Measurements from ENCODE around the gene RPS5. TPM values are rescaled to one million over a fixed set of nuclear protein-coding genes. Genes with fewer than 3 reads are reported as not detected.
A peak's percentile ranks its signal among the peaks of the same experiment; 100 is the strongest.
"Not testable (repeated sequence)": the region's sequence is repeated elsewhere in the genome, so short reads cannot be mapped to it uniquely, and the experiment has no call there.

The RPS5 gene
- total RNA-seq, 1 donor from 2014 or later, result 1,152 TPM

- DNase-seq (ENCODE audit: low read depth), result peak; percentile 21
These were observed 30.9 kb upstream of the RPS5 start for GRCh38 chr19:58355908-58356765.

- DNase-seq (ENCODE audit: low read depth), result no peak
These were observed 30.1 kb upstream of the RPS5 start for GRCh38 chr19:58356766-58357480.

GRCh38 chr19:58357481-58358145, 29.5 kb upstream of the RPS5 start:
- DNase-seq (ENCODE audit: low read depth), result no peak

DNA sequence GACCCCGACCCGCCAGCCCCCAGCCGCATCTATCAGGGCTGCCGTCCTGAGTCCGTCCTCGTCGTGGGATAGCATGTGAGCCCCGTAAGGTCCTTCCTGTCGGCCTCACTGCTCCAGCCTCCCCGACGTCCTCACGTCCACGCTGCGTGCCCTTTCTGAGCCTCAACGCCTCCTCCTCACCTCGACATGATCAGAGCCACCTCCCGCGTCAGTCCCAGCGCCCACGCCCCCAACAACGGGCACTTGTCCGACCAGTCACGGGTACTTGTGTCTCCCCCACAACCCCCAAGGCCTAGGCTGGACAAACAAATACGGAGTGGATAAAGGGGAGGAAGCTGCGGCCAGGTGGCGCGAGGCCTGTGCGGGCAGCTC, 25.2 kb upstream of the RPS5 start:
- DNase-seq (ENCODE audit: low read depth), result peak; percentile 59

DNA sequence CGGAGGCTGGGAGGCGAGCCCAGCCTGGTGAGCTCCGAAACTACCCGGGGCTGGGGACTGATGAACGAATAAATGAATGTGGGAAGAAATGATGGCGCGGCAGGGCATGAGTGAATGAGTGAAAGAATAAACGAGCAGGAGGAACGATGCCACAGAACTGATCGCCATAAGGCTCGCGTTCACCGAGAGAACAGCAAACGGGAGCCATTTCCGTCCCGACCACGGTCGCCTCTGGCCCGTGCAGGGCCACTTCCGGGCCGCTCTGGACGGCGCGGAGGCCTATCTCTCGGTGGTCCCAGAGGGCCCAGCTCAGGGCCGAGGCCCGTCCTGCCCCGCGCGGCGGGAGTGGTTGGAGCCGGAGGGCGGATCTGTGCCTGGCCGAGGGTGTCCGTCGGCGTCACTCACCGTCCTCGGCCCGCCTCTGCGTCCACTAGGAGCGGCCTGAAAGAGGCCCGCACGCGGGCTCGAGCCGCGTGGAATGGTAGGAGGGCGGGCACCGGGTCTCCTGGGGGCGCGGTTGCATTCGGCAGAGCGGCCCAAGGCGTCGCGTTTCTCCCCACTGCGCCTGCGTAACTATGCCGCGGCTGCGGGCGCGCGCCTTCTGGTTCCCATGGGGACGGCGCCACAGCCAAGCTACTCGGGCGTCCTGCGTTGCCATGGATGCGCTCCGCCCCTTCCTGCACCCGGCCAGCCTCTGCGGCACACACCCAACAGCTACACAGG, 24.6 kb upstream of the RPS5 start, which contains the start of gene ZNF497:
Gene ZNF497, minus strand, starts transcription at position 480 of the 723 bp plus-strand sequence. CDS start 5,116 bp downstream, outside the sequence.
- DNase-seq (ENCODE audit: low read depth), result peak; percentile 96

- DNase-seq (ENCODE audit: low read depth), result no peak
These were observed 22.9 kb upstream of the RPS5 start for GRCh38 chr19:58364146-58364545.

GRCh38 chr19:58366585-58367430, 20.3 kb upstream of the RPS5 start:
- DNase-seq (ENCODE audit: low read depth), result no peak

DNA sequence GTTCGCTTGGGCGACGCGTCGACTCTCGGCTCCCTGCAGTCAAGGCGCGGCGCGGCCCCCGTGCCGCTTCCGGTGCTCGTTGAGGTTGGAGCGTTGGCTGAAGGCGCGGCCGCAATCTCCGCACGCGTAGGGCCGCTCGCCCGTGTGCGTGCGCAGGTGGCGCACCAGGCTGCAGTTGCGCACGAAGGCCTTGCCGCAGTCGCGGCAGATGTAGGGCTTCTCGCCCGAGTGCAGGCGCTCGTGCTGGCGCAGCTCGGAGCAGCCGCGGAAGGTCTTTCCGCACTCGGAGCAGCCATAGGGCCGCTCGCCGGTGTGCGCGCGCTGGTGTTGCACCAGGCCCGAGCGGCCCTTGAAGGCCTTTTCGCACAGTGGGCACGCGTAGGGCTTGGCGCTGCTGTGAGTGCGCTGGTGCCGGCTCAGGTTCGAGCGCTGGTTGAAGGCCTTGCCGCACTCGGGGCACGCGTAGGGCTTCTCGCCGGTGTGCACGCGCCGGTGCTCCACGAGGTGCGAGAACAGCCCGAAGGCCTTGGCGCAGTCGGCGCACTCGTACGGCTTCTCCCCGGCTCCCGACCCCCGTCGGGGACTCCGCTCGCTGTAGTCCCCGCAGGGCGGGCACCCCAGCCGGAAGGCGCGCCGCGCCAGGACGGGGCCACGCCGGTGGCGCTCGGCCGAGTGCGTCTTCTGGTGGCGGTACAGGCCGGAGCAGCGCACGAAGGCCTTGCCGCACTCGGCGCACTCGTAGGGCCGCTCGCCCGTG, 19.2 kb upstream of the RPS5 start:
- no peak for DNase-seq (ENCODE audit: low read depth)

- DNase-seq (ENCODE audit: low read depth), result no peak
These were observed 18.3 kb upstream of the RPS5 start for GRCh38 chr19:58368561-58369360.

- no peak for DNase-seq (ENCODE audit: low read depth)
These were observed 14.5 kb upstream of the RPS5 start for GRCh38 chr19:58372311-58373133.

- DNase-seq (ENCODE audit: low read depth), result no peak
These were observed 12.9 kb upstream of the RPS5 start for GRCh38 chr19:58374200-58374599.

- DNase-seq (ENCODE audit: low read depth), result not testable (repeated sequence)
These were observed 10.3 kb upstream of the RPS5 start for GRCh38 chr19:58376724-58377123.

GRCh38 chr19:58379246-58379645, 7.8 kb upstream of the RPS5 start:
- DNase-seq (ENCODE audit: low read depth), result no peak

DNA sequence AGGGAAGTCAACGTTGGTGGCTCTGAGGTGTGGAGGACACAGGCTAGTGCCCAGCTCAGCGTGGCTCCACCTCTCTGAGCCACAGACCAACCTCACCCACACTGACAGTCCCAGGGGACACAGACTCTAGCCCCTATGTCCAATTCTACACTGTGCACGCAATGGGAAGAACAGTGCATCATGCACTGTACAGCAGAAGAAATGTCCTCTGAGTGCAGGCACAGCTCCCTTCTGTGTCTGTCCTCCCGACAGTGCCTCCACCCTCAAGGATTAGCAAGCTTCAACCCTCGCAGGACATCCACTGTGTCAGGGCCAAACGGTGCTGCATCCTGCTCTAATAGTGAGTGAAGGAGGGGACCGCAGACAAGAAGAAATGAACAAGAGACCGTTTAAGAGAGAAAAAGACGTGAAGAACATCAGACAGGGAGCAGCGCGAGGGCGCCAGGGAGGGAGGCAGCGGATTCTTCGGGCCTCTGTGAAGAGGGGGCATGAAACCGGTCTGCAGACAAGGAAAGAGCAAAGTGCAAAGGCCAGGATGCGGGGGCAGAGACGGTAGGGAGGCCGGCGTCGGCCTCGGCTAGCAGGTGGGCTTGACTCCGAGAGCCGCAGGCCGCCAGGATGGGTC, 6.9 kb upstream of the RPS5 start:
- DNase-seq (ENCODE audit: low read depth), result no peak

DNA sequence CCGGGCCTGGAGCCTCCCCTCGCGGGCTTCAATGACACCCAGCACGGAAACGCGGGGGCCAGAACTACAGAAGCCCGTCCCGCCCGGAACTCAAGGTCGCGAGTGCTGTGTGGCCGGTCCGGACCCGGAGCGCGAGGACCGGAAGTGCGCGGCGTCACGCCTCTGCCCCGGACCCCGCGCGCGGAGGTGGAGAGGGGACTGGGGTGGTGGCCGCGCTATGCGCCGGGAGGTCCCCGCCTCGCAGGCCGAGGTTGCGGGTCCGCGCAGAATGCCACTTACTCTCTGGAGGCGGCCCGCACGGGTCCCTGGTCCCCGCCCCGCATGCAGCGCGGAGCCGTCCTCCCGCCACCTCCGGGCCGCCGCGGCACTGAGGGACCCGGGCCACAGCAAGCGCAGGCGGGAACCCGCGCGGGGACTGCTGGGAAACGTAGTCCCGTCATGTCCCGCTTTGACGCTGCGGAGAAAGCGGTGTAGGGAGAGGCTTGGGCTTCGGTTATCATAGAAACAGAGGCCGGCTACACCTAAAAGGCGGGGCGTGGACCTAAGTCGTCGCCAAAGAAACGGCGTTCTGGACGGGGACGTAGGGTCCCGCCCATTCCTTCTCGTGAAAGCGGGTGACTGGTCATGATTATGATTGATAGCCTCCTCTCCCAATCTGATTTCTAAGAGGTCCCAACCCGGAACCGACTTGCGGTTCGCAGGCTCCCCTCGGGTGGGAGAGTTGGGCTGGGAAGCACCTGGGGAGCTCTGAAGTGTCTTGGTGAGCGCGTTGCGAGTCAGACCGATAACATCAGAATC, 6.2 kb upstream of the RPS5 start, which contains the start of gene ZNF837:
Gene ZNF837, minus strand, starts transcription at position 369 of the 798 bp plus-strand sequence. CDS start 11,698 bp downstream, outside the sequence.
- peak; percentile 100 for DNase-seq (ENCODE audit: low read depth)
